Measurements from ENCODE around the gene SLC20A1. TPM values are rescaled to one million over a fixed set of nuclear protein-coding genes. Genes with fewer than 3 reads are reported as not detected.
"Not testable (repeated sequence)": the region's sequence is repeated elsewhere in the genome, so short reads cannot be mapped to it uniquely, and the experiment has no call there.

SLC20A1 gene
- total RNA-seq, 1 experiment from 2014 or later: 154 TPM

DNA sequence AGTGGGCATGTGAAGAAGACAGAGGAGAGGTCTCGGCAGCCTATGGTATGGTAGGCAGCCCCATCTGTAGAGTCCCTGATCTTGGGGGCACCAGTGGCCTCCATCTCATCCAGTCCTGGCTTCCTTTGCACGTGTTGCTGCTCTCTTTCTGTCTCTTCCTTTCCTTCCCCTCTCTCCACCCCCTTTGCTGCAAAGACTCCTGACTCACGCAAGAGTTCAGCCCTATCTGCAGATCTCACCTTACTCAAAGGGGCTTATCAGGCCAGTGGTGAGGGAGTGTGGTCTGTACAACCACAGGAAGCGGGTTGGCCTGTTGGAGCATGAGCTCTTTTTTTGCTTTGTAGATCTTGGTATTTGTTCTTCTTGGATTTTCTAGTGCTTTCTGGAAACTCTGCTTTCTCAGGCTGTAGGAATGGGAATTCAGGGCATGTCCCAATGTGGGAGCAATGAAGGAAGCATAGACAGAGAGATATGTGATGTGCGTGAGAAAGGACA is 60.5 kb downstream of the SLC20A1 start:
- H3K9me3 ChIP-seq (ENCODE audit: control insufficient read depth in 1 of 2, insufficient read depth in 1 of 2, low read depth in 1 of 2, low read length in 2 of 2): no peaks in the 10 kb centered on the region
- no peak for ATAC-seq
- no peak overlapping the region for H3K9ac ChIP-seq (ENCODE audit: low read length)
- ChIA-PET CTCF (interaction anchor here (0.9 kb wide), 1 partner anchor 19 kb away, joined by 4 read pairs; no protein-coding TSS in a partner anchor), RAD21 (ENCODE audit: low non-redundant PET in 1 of 2, low total read pairs in 2 of 2, uncharacterized antibody in 2 of 2, unreplicated experiment in 2 of 2) (no interaction called here), POLR2A (no interaction called here)
- no TSS peak for BruUV-seq (replicated peaks)
- H3K4me3 ChIP-seq (replicated peaks in 1 of 2; ENCODE audit: low read depth in 1 of 2, low read length in 2 of 2): no peak overlapping the region
- TF ChIP-seq ZFX (IDR thresholded peaks at IDR 0.05) (no peak), EGR1 (IDR thresholded peaks at IDR 0.05; ENCODE audit: low read depth) (no peak), JUND (IDR thresholded peaks at IDR 0.05) (no peak), CBX3 (IDR thresholded peaks at IDR 0.05; ENCODE audit: low read depth) (no peak), SIN3A (IDR thresholded peaks at IDR 0.05; ENCODE audit: low read depth) (no peak), EZH2phosphoT487 (IDR thresholded peaks at IDR 0.05; ENCODE audit: borderline replicate concordance) (no peak), SRF (IDR thresholded peaks at IDR 0.05; ENCODE audit: low read depth) (no peak), SP1 (IDR thresholded peaks at IDR 0.05; ENCODE audit: low read depth) (no peak), POLR2A (IDR thresholded peaks at IDR 0.05; ENCODE audit: borderline replicate concordance, extremely low read depth, insufficient read depth, insufficient read length) (no peak)
- TF ChIP-seq, protein P1, sequence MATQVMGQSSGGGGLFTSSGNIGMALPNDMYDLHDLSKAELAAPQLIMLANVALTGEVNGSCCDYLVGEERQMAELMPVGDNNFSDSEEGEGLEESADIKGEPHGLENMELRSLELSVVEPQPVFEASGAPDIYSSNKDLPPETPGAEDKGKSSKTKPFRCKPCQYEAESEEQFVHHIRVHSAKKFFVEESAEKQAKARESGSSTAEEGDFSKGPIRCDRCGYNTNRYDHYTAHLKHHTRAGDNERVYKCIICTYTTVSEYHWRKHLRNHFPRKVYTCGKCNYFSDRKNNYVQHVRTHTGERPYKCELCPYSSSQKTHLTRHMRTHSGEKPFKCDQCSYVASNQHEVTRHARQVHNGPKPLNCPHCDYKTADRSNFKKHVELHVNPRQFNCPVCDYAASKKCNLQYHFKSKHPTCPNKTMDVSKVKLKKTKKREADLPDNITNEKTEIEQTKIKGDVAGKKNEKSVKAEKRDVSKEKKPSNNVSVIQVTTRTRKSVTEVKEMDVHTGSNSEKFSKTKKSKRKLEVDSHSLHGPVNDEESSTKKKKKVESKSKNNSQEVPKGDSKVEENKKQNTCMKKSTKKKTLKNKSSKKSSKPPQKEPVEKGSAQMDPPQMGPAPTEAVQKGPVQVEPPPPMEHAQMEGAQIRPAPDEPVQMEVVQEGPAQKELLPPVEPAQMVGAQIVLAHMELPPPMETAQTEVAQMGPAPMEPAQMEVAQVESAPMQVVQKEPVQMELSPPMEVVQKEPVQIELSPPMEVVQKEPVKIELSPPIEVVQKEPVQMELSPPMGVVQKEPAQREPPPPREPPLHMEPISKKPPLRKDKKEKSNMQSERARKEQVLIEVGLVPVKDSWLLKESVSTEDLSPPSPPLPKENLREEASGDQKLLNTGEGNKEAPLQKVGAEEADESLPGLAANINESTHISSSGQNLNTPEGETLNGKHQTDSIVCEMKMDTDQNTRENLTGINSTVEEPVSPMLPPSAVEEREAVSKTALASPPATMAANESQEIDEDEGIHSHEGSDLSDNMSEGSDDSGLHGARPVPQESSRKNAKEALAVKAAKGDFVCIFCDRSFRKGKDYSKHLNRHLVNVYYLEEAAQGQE (IDR thresholded peaks at IDR 0.05; ENCODE audit: low read depth): no peak
- TF ChIP-seq, protein P2, sequence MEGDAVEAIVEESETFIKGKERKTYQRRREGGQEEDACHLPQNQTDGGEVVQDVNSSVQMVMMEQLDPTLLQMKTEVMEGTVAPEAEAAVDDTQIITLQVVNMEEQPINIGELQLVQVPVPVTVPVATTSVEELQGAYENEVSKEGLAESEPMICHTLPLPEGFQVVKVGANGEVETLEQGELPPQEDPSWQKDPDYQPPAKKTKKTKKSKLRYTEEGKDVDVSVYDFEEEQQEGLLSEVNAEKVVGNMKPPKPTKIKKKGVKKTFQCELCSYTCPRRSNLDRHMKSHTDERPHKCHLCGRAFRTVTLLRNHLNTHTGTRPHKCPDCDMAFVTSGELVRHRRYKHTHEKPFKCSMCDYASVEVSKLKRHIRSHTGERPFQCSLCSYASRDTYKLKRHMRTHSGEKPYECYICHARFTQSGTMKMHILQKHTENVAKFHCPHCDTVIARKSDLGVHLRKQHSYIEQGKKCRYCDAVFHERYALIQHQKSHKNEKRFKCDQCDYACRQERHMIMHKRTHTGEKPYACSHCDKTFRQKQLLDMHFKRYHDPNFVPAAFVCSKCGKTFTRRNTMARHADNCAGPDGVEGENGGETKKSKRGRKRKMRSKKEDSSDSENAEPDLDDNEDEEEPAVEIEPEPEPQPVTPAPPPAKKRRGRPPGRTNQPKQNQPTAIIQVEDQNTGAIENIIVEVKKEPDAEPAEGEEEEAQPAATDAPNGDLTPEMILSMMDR (IDR thresholded peaks at IDR 0.05 in 2 of 3, conservative IDR thresholded peaks at IDR 0.05 in 1 of 3; ENCODE audit: borderline replicate concordance in 1 of 3, insufficient read depth in 1 of 3, low read depth in 2 of 3, low read length in 2 of 3): no peak
- TF ChIP-seq, protein P3, sequence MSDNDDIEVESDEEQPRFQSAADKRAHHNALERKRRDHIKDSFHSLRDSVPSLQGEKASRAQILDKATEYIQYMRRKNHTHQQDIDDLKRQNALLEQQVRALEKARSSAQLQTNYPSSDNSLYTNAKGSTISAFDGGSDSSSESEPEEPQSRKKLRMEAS (IDR thresholded peaks at IDR 0.05): no peak
- no peaks in the 10 kb centered on the region for H3K27me3 ChIP-seq (ENCODE audit: insufficient read depth, low read length)
- H3K27ac ChIP-seq (ENCODE audit: low read depth, low read length): no peak overlapping the region
- no peaks in the 10 kb centered on the region for H3K79me2 ChIP-seq (ENCODE audit: insufficient read depth, low read length)
- no peaks in the 10 kb centered on the region for H4K20me1 ChIP-seq (ENCODE audit: insufficient read depth)
- H3K4me1 ChIP-seq (ENCODE audit: control insufficient read depth in 1 of 2, insufficient read depth in 2 of 2, low read length in 2 of 2): no peaks in the 10 kb centered on the region
- no peak overlapping the region for H2AFZ ChIP-seq (ENCODE audit: low read depth, low read length, poor library complexity, severe bottlenecking)
- H3K36me3 ChIP-seq (ENCODE audit: control insufficient read depth in 1 of 2, insufficient read depth in 2 of 2, low read length in 2 of 2): no peaks in the 10 kb centered on the region
- H3K4me2 ChIP-seq (ENCODE audit: low read length): no peak overlapping the region
- H3K9me2 ChIP-seq (ENCODE audit: insufficient read depth): no peaks in the 10 kb centered on the region
- DNase-seq (ENCODE audit: low read depth, low spot score): no peak
- intact Hi-C loops (cut with micrococcal nuclease): no loop called here

GRCh38 chr2:112706947-112707346 is 61.2 kb downstream of the SLC20A1 start:
- H4K20me1 ChIP-seq (ENCODE audit: insufficient read depth); H3K27ac ChIP-seq (ENCODE audit: low read depth, low read length); BruUV-seq (replicated peaks); H3K4me2 ChIP-seq (ENCODE audit: low read length); H3K4me3 ChIP-seq (replicated peaks in 1 of 2; ENCODE audit: low read depth in 1 of 2, low read length in 2 of 2); H3K27me3 ChIP-seq (ENCODE audit: insufficient read depth, low read length); H3K36me3 ChIP-seq (ENCODE audit: control insufficient read depth in 1 of 2, insufficient read depth in 2 of 2, low read length in 2 of 2); H3K9me2 ChIP-seq (ENCODE audit: insufficient read depth); ATAC-seq; H3K4me1 ChIP-seq (ENCODE audit: control insufficient read depth in 1 of 2, insufficient read depth in 2 of 2, low read length in 2 of 2); H3K79me2 ChIP-seq (ENCODE audit: insufficient read depth, low read length); intact Hi-C loops (cut with micrococcal nuclease); H3K9me3 ChIP-seq (ENCODE audit: control insufficient read depth in 1 of 2, insufficient read depth in 1 of 2, low read depth in 1 of 2, low read length in 2 of 2); H3K9ac ChIP-seq (ENCODE audit: low read length); RAD21 ChIA-PET (ENCODE audit: low non-redundant PET in 1 of 2, low total read pairs in 2 of 2, uncharacterized antibody in 2 of 2, unreplicated experiment in 2 of 2); DNase-seq (ENCODE audit: low read depth, low spot score); H2AFZ ChIP-seq (ENCODE audit: low read depth, low read length, poor library complexity, severe bottlenecking): not testable (repeated sequence)
- POLR2A ChIA-PET: interaction anchor here (1.2 kb wide), 1 partner anchor 14 kb away, joined by 4 read pairs; no protein-coding TSS in a partner anchor
- CTCF ChIA-PET: interaction anchor here (0.8 kb wide), 1 partner anchor 19 kb away, joined by 3 read pairs; no protein-coding TSS in a partner anchor
